Central memory CD8-positive, alpha-beta T cell (primary cell): Measurements from ENCODE around the gene SH3BP5L.

Experiments used
- ATAC-seq: fragments of 150-1000 bp; cut with Tn5 transposase; replicated peaks from 2 replicates; pipeline ENCODE4 v1.10.0; 2022; ENCODE audit warnings: mild to moderate bottlenecking, moderate FRiP score, moderate number of reproducible peaks; ENCODE audit not compliant: poor library complexity, severe bottlenecking; ENCODE audit errors: extremely low read depth
- DNase-seq, 2 donors: peaks; one replicate each; pipeline ENCODE4 v3.0.0; 2021; ENCODE audit warnings: low spot score in 2 of 2
- H3K27ac Mint-ChIP-seq: one replicate; pipeline ENCODE4 v1.8.0; 2022; ENCODE audit warnings: low read depth, mild to moderate bottlenecking, moderate library complexity, mixed read lengths
- H3K27me3 Mint-ChIP-seq: one replicate; pipeline ENCODE4 v1.8.0; 2022; ENCODE audit warnings: mixed read lengths
- H3K36me3 Mint-ChIP-seq: one replicate; pipeline ENCODE4 v1.8.0; 2022; ENCODE audit warnings: mild to moderate bottlenecking, moderate library complexity, mixed read lengths; ENCODE audit not compliant: insufficient read depth
- H3K4me1 Mint-ChIP-seq: one replicate; pipeline ENCODE4 v1.8.0; 2022; ENCODE audit warnings: mixed read lengths
- H3K4me3 Mint-ChIP-seq: one replicate; pipeline ENCODE4 v1.8.0; 2022; ENCODE audit warnings: mild to moderate bottlenecking, moderate library complexity, mixed read lengths
- H3K9me3 Mint-ChIP-seq: one replicate; pipeline ENCODE4 v1.8.0; 2022; ENCODE audit warnings: mixed read lengths

The SH3BP5L gene

DNA sequence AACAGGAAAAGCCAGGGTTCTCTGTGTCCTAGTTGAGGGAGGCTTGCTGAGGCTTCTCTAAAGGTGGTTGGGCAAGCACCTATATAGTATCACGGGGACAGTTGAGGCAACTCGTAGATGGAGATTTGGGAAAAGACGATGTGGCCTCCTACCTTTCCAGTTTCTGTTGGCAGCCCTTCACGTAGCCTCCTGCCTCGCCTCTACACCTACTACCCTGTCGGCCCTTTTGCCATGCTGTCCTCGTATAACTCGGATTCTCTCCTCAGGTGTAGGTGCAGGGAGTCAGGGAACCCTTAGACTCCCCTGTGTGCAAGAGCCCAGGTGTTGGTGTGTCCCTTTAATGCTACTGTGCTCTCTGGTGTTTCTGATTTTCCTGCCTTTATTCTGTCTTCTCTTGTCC is 22.9 kb upstream of the SH3BP5L start:
- H3K4me3 Mint-ChIP-seq, result no peak overlapping the region
- no peak overlapping the region for H3K27ac Mint-ChIP-seq
- H3K4me1 Mint-ChIP-seq, result no peaks in the 10 kb centered on the region
- DNase-seq, result no peak
- H3K36me3 Mint-ChIP-seq, result peaks cover 32% of the 10 kb centered on the region
- no peaks in the 10 kb centered on the region for H3K27me3 Mint-ChIP-seq
- no peak for ATAC-seq
- H3K9me3 Mint-ChIP-seq, result no peaks in the 10 kb centered on the region

- Mint-ChIP-seq H3K4me1 (no peaks in the 10 kb centered on the region), H3K9me3 (no peaks in the 10 kb centered on the region), H3K27ac (no peak overlapping the region), H3K27me3 (no peaks in the 10 kb centered on the region), H3K4me3 (no peak overlapping the region), H3K36me3 (peaks cover 33% of the 10 kb centered on the region)
- no peak for DNase-seq
- no peak for ATAC-seq
Measured at GRCh38 chr1:248847956-248848561, 22.3 kb upstream of the SH3BP5L start.

GRCh38 chr1:248847181-248847955 is 21.7 kb upstream of the SH3BP5L start:
- H3K36me3 Mint-ChIP-seq, result peaks cover 36% of the 10 kb centered on the region
- H3K9me3 Mint-ChIP-seq, result no peaks in the 10 kb centered on the region
- no peaks in the 10 kb centered on the region for H3K4me1 Mint-ChIP-seq
- no peaks in the 10 kb centered on the region for H3K27me3 Mint-ChIP-seq
- H3K27ac Mint-ChIP-seq, result no peak overlapping the region
- ATAC-seq (no peak), DNase-seq (no peak)
- H3K4me3 Mint-ChIP-seq, result no peak overlapping the region

GRCh38 chr1:248844526-248844925 is 18.8 kb upstream of the SH3BP5L start:
- Mint-ChIP-seq H3K4me1 (peaks cover 16% of the 10 kb centered on the region), H3K36me3 (peaks cover 32% of the 10 kb centered on the region), H3K27me3 (no peaks in the 10 kb centered on the region), H3K9me3 (no peaks in the 10 kb centered on the region), H3K27ac (no peak overlapping the region), H3K4me3 (no peak overlapping the region)
- DNase-seq (no peak), ATAC-seq (no peak)

GRCh38 chr1:248843687-248844086 is 18.0 kb upstream of the SH3BP5L start:
- H3K36me3 Mint-ChIP-seq, result peaks cover 31% of the 10 kb centered on the region

GRCh38 chr1:248842781-248843331 is 17.1 kb upstream of the SH3BP5L start:
- Mint-ChIP-seq H3K27ac (no peak overlapping the region), H3K27me3 (no peaks in the 10 kb centered on the region), H3K4me1 (peaks cover 24% of the 10 kb centered on the region), H3K9me3 (no peaks in the 10 kb centered on the region), H3K36me3 (peaks cover 32% of the 10 kb centered on the region), H3K4me3 (no peak overlapping the region)
- DNase-seq (no peak), ATAC-seq (no peak)

More at GRCh38 chr1:248843687-248844086, 18.0 kb upstream of the SH3BP5L start:
- no peak overlapping the region for H3K27ac Mint-ChIP-seq
- H3K4me3 Mint-ChIP-seq, result no peak overlapping the region
- H3K9me3 Mint-ChIP-seq, result no peaks in the 10 kb centered on the region
- DNase-seq (no peak), ATAC-seq (no peak)
- H3K4me1 Mint-ChIP-seq, result peaks cover 24% of the 10 kb centered on the region
- no peaks in the 10 kb centered on the region for H3K27me3 Mint-ChIP-seq

- Mint-ChIP-seq H3K4me1 (peaks cover 24% of the 10 kb centered on the region), H3K4me3 (no peak overlapping the region), H3K9me3 (no peaks in the 10 kb centered on the region), H3K27me3 (no peaks in the 10 kb centered on the region), H3K27ac (no peak overlapping the region), H3K36me3 (peaks cover 33% of the 10 kb centered on the region)
- DNase-seq (no peak), ATAC-seq (no peak)
Measured at GRCh38 chr1:248841702-248842395, 16.1 kb upstream of the SH3BP5L start.

DNA sequence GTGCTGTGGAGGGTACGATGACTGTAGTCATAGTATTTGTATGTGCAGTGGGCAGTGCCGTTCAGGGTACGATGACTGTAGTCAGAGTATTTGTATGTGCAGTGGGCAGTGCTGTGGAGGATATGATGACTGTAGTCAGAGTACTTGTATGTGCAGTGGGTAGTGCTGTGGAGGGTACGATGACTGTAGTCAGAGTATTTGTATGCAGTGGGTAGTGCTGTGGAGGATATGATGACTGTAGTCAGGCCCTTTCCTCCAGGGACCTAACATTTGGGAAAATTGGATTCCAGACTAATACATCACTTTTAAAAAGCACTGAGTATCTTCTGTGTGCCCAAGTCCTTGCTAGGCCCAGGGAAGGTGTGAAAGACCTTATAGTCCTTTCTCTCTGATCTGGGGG is 15.2 kb upstream of the SH3BP5L start:
- Mint-ChIP-seq H3K27ac (no peak overlapping the region), H3K27me3 (no peaks in the 10 kb centered on the region), H3K9me3 (no peaks in the 10 kb centered on the region), H3K4me3 (no peak overlapping the region), H3K4me1 (peaks cover 24% of the 10 kb centered on the region), H3K36me3 (peaks cover 28% of the 10 kb centered on the region)
- no peak for ATAC-seq
- no peak for DNase-seq

GRCh38 chr1:248839168-248839555 is 13.4 kb upstream of the SH3BP5L start:
- no peak for DNase-seq
- Mint-ChIP-seq H3K4me3 (no peak overlapping the region), H3K27me3 (no peaks in the 10 kb centered on the region), H3K4me1 (peaks cover 24% of the 10 kb centered on the region), H3K27ac (no peak overlapping the region), H3K9me3 (no peaks in the 10 kb centered on the region), H3K36me3 (peaks cover 16% of the 10 kb centered on the region)
- no peak for ATAC-seq

DNA sequence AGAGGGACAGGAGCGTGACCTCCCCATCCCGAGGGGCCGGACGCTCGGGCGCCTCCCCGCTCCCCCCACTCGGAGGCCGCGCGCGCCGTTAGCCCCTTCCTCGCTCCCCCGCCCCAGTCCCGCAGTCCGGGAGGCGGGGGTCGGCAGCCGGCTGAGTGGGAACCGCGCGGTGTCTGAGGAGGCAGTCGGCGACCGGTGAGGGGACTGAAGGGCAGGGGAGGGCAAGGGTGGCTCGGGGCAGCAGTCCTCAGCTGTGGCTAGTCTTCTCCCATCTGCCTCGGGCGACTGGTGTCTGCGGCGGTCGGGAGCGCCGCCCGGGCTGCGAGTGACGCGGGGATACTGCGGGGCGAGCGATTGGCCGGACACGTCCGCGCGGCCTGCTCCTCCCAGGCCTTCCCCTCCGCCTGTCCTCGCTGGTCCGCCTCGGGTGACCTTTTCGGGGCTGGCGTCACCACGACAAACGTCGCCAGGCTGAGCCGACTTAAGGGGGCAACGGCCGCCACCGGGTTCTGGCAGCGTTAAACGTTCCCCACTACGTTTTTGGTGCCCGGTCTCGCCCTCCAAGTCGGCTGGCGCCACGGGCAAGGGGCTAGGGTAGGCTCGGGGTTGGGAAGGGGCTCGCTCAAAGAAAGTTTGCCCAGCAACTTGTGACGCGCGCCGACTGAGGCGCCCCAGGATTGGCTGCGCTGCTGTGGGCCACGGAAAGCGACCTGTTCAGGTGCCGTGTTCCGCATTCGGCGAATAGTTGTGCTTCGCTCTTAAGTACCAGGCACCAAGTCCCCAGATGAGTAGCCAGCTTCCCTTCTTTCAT is 12.8 kb upstream of the SH3BP5L start:
- DNase-seq, result peak; percentile 73 to 78
- no peak overlapping the region for H3K4me3 Mint-ChIP-seq

DNA sequence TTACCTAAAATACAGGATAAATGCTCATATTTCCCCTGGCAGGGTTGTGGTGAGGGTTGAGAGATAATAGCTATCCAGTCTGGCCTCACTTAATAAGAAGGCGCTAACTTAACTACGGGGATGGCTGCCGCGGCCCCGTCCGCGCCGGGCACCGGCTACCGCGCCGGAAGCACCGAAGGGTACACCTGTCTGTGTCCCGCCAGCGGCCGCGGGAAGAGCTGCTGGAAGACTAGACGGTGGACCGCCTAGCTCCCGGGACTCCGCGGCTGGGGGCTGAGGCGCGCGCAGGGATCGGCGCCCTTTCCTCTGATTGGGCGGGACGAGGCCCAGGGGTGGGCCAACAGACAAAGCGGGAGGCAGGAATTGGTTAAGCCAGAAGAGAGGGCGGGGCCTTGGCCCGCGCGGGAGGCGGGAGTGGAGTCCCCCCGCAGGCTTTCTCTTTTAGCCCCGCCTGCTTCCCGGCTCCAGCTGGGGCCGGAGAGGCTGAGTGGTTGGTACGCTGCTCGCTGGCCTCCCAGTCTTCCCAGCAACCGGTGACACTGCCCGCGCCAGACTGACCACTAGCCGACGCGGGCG is 12.2 kb upstream of the SH3BP5L start, which contains the start of gene ZNF672:
TSS of gene ZNF672 (plus strand) at position 444 of the 576 bp plus-strand sequence. CDS start 9,051 bp downstream, outside the sequence.
- DNase-seq (peak; percentile 86 to 88), ATAC-seq (peak; percentile 83)
- peaks cover 24% of the 10 kb centered on the region for H3K4me1 Mint-ChIP-seq
- no peak within 1 kb of the TSS for H3K4me3 Mint-ChIP-seq
- H3K27ac Mint-ChIP-seq, result no peak within 1 kb of the TSS
- H3K36me3 Mint-ChIP-seq, result peaks cover 13% of the 10 kb centered on the region
- no peaks in the 10 kb centered on the region for H3K9me3 Mint-ChIP-seq
- H3K27me3 Mint-ChIP-seq, result no peaks in the 10 kb centered on the region

More for the DNA sequence above, 12.8 kb upstream of the SH3BP5L start:
- Mint-ChIP-seq H3K9me3 (no peaks in the 10 kb centered on the region), H3K27ac (no peak overlapping the region), H3K27me3 (no peaks in the 10 kb centered on the region), H3K36me3 (peaks cover 15% of the 10 kb centered on the region), H3K4me1 (peaks cover 24% of the 10 kb centered on the region)
- peak; percentile 68 for ATAC-seq
